HepG2 (cell line): ENCODE measurements around the gene SPN.
"Not testable (repeated sequence)": the region's sequence is repeated elsewhere in the genome, so short reads cannot be mapped to it uniquely, and the experiment has no call there.

Experiments used
- CTCF ChIP-seq: sonication (generic); formaldehyde crosslinking; IDR thresholded peaks from 2 replicates; pipeline ENCODE4 v1.5.0; 2020; ENCODE audit warnings: mild to moderate bottlenecking, missing genetic modification reagents, moderate library complexity
- ZFX ChIP-seq: sonication (generic); formaldehyde crosslinking; IDR thresholded peaks from 2 replicates; pipeline ENCODE4 v1.4.0; 2020; ENCODE audit warnings: mild to moderate bottlenecking, low read depth, missing genetic modification reagents, moderate library complexity
- ZNF816 ChIP-seq: sonication (generic); formaldehyde crosslinking; IDR thresholded peaks from 2 replicates; pipeline ENCODE4 v1.8.0; 2022; ENCODE audit warnings: missing genetic modification reagents, mild to moderate bottlenecking, borderline replicate concordance

DNA sequence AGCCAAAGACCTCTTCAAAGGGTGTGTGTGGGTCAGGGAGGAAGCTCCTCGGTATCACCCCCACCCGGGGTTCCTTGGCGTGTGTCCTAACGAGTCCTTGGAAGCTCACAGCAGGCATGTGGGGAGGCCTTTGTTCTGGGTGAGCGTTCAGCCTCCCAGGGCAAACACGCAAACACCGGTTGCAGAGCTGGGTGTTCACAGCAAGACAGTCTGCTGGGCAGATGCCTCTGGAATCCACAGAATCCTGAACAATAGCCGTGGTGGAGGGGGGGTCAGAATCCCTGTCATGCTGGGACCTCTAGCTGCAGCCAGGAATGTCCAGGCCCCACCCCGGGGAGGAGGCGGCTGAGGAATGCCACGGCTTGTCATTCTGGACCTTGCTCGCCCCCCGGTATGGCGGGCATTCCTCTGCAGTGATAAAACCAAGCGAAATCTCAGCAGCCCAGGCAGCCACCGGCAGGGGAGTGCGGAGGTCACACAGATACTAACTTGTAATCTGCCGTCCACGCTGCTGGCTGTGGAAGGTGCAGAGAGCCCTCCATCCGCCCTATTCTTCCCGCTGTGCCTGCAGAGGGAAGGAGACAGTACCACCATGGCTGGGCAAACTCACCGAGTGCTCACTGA, 48.2 kb upstream of the SPN start:
- TF ChIP-seq ZFX (CRISPR knock-in tag) (peak; percentile 64; the same call in 1 of the 2 replicates), CTCF (CRISPR knock-in tag) (peak; percentile 43; the same call in 1 of the 2 replicates)
- not testable (repeated sequence) for TF ChIP-seq ZNF816 (CRISPR knock-in tag)
